Karpas-422 (cell line): ENCODE measurements around the gene CTBP1. TPM values are rescaled to one million over a fixed set of nuclear protein-coding genes. Genes with fewer than 3 reads are reported as not detected.

Experiments
- DNase-seq: peaks from one replicate; pipeline ENCODE4 v3.0.0-alpha.2; 2015
- H2AFZ ChIP-seq: fragments of 200-600 bp; sonication (generic); 2 replicates; pipeline ENCODE4 v1.6.1; 2014; ENCODE audit warnings: antibody characterized with exemption, low read length, mixed read lengths
- H3K27ac ChIP-seq: fragments of 200-600 bp; sonication (generic); 2 replicates; pipeline ENCODE4 v1.5.1; 2014; ENCODE audit warnings: mild to moderate bottlenecking, low read length, moderate library complexity
- H3K27me3 ChIP-seq: fragments of 200-600 bp; sonication (generic); 2 replicates; pipeline ENCODE4 v1.6.1; 2014; ENCODE audit warnings: low read length, mixed read lengths
- H3K36me3 ChIP-seq: fragments of 200-600 bp; sonication (generic); 2 replicates; pipeline ENCODE4 v1.6.1; 2014; ENCODE audit warnings: low read length, mixed read lengths; ENCODE audit not compliant: insufficient read depth
- H3K4me1 ChIP-seq: fragments of 200-600 bp; sonication (generic); 2 replicates; pipeline ENCODE4 v1.6.1; 2014; ENCODE audit warnings: mild to moderate bottlenecking, low read length, mixed read lengths
- H3K4me2 ChIP-seq: fragments of 200-600 bp; sonication (generic); 2 replicates; pipeline ENCODE4 v1.6.1; 2014; ENCODE audit warnings: low read length, low read depth, mild to moderate bottlenecking; ENCODE audit not compliant: poor library complexity, severe bottlenecking
- H3K4me3 ChIP-seq: fragments of 200-600 bp; sonication (generic); 2 replicates; pipeline ENCODE4 v1.5.1; 2014; ENCODE audit warnings: mild to moderate bottlenecking, antibody characterized with exemption, low read length, mixed read lengths
- H3K79me2 ChIP-seq: fragments of 200-600 bp; sonication (generic); 2 replicates; pipeline ENCODE4 v1.6.1; 2014; ENCODE audit warnings: mild to moderate bottlenecking, low read length, mixed read lengths
- H3K9ac ChIP-seq: fragments of 200-600 bp; sonication (generic); 2 replicates; pipeline ENCODE4 v1.6.0; 2014; ENCODE audit warnings: low read length
- H3K9me2 ChIP-seq: fragments of 200-600 bp; sonication (generic), shearing (Covaris generic); replicated peaks from 2 replicates; pipeline ENCODE4 v1.6.0; 2014; ENCODE audit warnings: mild to moderate bottlenecking, low read length, moderate library complexity; ENCODE audit not compliant: insufficient read depth
- H3K9me3 ChIP-seq: fragments of 300-700, 200-600 bp; sonication (generic); 2 replicates; pipeline ENCODE4 v1.6.1; 2014; ENCODE audit warnings: low read length, mixed read lengths
- H4K20me1 ChIP-seq: fragments of 200-600 bp; sonication (generic); 2 replicates; pipeline ENCODE4 v1.6.1; 2014; ENCODE audit warnings: mild to moderate bottlenecking, antibody characterized with exemption, low read length, low read depth; ENCODE audit not compliant: insufficient read depth
- total RNA-seq: library from RNA; depleted of rRNA; stranded (reverse); fragments of >200 nt; shearing (Covaris generic); gene quantifications from 2 replicates; pipeline ENCODE4 v1.2.3, GENCODE V29; 2014; ENCODE audit warnings: low replicate concordance

The CTBP1 gene
- total RNA-seq, 1 experiment from 2014 or later: 86.9 TPM

DNA sequence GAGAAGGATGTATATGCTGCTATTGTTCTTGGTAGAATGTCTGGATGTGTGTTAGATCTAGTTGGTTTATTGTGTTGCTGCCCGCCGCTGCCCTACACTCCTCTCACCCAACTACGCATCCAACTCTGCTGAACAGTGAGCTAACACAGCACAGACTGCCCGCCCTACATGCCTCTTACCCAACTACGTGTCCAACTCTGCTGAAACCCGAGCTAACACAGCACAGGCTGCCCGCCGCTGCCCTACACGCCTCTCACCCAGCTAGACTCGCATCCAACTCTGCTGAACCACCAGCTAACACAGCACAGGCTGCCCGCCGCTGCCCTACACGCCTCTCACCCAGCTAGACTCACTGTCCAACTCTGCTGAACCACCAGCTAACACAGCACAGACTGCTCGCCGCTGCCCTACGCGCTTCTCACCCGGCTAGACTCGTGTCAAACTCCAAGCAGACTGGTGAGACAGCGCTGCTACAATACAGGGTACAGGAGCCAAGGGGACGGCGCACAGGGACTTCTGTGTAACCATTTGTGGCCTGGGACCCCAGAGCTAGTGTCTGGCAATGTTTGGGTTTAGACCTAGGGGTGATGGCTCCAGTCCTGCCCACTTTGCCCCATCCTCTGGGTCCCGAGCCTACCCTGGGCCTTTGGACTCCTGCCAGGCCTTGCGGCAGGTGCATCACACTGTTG, 11.6 kb upstream of the CTBP1 start:
- H4K20me1 ChIP-seq: no peaks in the 10 kb centered on the region
- no peaks in the 10 kb centered on the region for H3K9me2 ChIP-seq
- no peak overlapping the region for H3K4me2 ChIP-seq
- no peaks in the 10 kb centered on the region for H3K36me3 ChIP-seq
- no peak overlapping the region for H3K27ac ChIP-seq
- no peaks in the 10 kb centered on the region for H3K4me1 ChIP-seq
- DNase-seq: no peak
- no peak overlapping the region for H3K9ac ChIP-seq
- no peak overlapping the region for H3K4me3 ChIP-seq
- no peaks in the 10 kb centered on the region for H3K27me3 ChIP-seq
- H3K9me3 ChIP-seq: no peaks in the 10 kb centered on the region
- H3K79me2 ChIP-seq: no peaks in the 10 kb centered on the region
- H2AFZ ChIP-seq: no peak overlapping the region

DNA sequence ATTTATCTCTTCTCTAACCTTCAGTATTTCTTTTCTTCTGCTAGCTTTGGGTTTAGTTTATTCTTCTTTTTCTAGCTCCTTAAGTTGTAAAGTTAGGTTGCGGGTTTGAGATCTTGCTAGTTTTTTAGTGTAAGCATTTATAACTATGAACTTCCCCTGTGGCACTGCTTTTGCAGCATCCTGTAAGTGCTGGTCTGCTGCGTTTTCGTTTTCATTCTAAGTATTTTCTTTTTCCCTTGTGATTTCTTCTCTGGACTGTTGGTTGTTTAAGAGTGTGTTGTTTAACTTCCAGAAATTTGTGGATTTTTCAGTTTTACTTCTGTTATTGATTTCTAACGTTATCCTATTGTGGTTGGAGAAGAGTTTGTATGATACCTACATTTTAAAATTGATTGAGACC, 11.0 kb upstream of the CTBP1 start:
- no peak overlapping the region for H3K4me3 ChIP-seq
- H3K4me2 ChIP-seq: no peak overlapping the region

DNA sequence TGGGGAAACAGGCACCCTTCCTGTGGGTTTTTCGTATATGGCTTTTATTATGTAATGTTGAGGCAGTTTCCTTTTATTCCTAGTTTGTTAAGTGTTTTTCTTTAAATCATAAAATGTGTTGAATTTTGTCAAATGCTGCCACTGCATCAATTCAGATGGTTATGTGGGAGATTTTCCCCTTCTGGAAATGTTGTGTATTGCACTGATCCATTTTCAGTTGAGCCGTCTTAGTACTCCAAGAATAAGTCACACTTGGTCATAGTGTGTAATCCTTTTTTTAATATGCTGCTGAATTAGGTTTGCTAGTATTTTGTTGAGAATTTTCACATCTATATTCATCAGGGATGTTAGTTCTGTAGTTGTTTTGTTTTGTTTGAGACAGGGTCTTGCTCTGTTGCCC, 9.5 kb upstream of the CTBP1 start:
- no peaks in the 10 kb centered on the region for H3K9me3 ChIP-seq
- no peak overlapping the region for H3K9ac ChIP-seq
- DNase-seq: no peak
- H4K20me1 ChIP-seq: no peaks in the 10 kb centered on the region
- H3K4me3 ChIP-seq: no peak overlapping the region
- no peak overlapping the region for H3K4me2 ChIP-seq
- H3K9me2 ChIP-seq: no peaks in the 10 kb centered on the region
- H3K27ac ChIP-seq: no peak overlapping the region
- H3K27me3 ChIP-seq: no peaks in the 10 kb centered on the region; the same call in 1 of the 2 replicates
- no peaks in the 10 kb centered on the region for H3K36me3 ChIP-seq
- H3K79me2 ChIP-seq: no peaks in the 10 kb centered on the region
- H3K4me1 ChIP-seq: no peaks in the 10 kb centered on the region
- no peak overlapping the region for H2AFZ ChIP-seq

More for the DNA sequence above, 11.0 kb upstream of the CTBP1 start:
- Histone ChIP-seq H4K20me1 (no peaks in the 10 kb centered on the region), H3K27ac (no peak overlapping the region), H3K9ac (no peak overlapping the region), H3K36me3 (no peaks in the 10 kb centered on the region), H3K9me3 (no peaks in the 10 kb centered on the region), H3K79me2 (no peaks in the 10 kb centered on the region), H2AFZ (no peak overlapping the region), H3K9me2 (no peaks in the 10 kb centered on the region), H3K4me1 (no peaks in the 10 kb centered on the region), H3K27me3 (no peaks in the 10 kb centered on the region; the same call in 1 of the 2 replicates)
- no peak for DNase-seq

DNA sequence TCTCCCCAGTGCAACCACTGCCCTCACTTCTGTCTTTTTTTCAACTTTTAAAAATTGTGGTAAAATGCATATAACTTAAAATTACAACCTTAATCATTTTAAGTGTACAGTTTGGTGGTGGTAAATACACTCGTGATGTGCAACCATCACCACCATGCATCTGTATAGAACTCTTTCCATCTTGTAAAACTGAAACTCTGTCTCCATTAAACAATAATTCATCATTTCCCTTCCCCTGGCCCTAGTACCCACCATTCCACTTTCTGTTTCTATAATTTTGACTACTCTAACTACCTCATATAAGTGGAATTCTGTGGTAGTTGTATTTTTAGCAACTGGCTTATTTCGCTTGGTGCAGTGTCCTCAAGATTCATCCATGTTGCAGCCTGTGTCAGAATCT, 6.8 kb upstream of the CTBP1 start:
- no peak overlapping the region for H3K27ac ChIP-seq

DNA sequence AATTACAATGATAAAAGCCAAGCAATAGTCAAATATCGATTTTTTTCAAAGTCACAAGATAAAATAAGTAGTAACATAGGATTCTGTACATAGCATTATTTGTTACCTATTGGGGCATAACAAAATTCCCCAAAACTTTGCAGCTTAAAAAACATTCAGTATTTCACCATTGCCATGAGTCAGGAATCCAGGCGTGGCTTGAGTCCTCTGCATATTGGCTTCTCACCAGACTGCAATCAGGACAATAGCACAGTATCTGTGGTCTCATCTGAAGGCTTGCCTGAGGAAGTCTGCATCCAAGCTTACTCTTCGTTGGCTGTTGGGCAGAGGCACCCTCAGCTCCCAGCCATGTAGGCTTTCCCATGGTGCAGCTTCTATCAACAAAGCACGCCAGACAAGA, 6.2 kb upstream of the CTBP1 start:
- Histone ChIP-seq H3K27ac (no peak overlapping the region), H3K4me3 (no peak overlapping the region), H3K4me2 (no peak overlapping the region), H3K9ac (no peak overlapping the region), H4K20me1 (no peaks in the 10 kb centered on the region), H3K9me2 (no peaks in the 10 kb centered on the region), H3K27me3 (no peaks in the 10 kb centered on the region; the same call in 1 of the 2 replicates), H2AFZ (no peak overlapping the region), H3K36me3 (no peaks in the 10 kb centered on the region; the same call in 1 of the 2 replicates), H3K9me3 (no peaks in the 10 kb centered on the region), H3K79me2 (no peaks in the 10 kb centered on the region; the same call in 1 of the 2 replicates), H3K4me1 (peaks cover 2% of the 10 kb centered on the region)
- no peak for DNase-seq

More for the DNA sequence above, 6.8 kb upstream of the CTBP1 start:
- no peak overlapping the region for H3K9ac ChIP-seq
- H3K9me2 ChIP-seq: no peaks in the 10 kb centered on the region
- no peaks in the 10 kb centered on the region; the same call in 1 of the 2 replicates for H3K36me3 ChIP-seq
- no peaks in the 10 kb centered on the region for H3K9me3 ChIP-seq
- no peak overlapping the region for H2AFZ ChIP-seq
- no peaks in the 10 kb centered on the region for H4K20me1 ChIP-seq
- no peaks in the 10 kb centered on the region; the same call in 1 of the 2 replicates for H3K79me2 ChIP-seq
- no peaks in the 10 kb centered on the region for H3K4me1 ChIP-seq
- H3K4me3 ChIP-seq: no peak overlapping the region
- DNase-seq: no peak
- H3K27me3 ChIP-seq: no peaks in the 10 kb centered on the region; the same call in 1 of the 2 replicates
- no peak overlapping the region for H3K4me2 ChIP-seq

DNA sequence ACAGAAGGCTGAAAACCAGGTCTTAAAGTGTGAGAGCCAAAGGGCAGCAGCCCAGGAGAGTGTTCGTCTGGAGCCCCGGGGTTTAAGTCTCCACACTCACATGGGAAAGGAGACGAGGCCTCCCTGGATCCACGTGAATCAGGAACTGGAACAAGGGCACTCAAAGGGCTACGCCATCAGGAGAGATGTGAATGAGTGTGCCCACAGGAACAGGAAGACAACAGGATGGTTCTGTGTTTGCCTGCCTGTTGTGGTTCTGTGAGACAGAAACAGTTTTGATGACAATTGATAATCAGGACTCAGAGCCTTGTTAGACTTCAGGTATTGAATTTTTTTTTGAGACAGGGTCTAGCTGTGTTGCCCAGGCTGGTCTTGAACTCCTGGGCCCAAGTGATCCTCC, 4.9 kb upstream of the CTBP1 start:
- Histone ChIP-seq H2AFZ (no peak overlapping the region), H4K20me1 (no peaks in the 10 kb centered on the region), H3K9me2 (no peaks in the 10 kb centered on the region), H3K9ac (no peak overlapping the region), H3K27me3 (no peaks in the 10 kb centered on the region; the same call in 1 of the 2 replicates), H3K79me2 (no peaks in the 10 kb centered on the region; the same call in 1 of the 2 replicates), H3K4me3 (no peak overlapping the region), H3K27ac (no peak overlapping the region), H3K4me1 (peaks cover 8% of the 10 kb centered on the region), H3K36me3 (no peaks in the 10 kb centered on the region; the same call in 1 of the 2 replicates), H3K9me3 (no peaks in the 10 kb centered on the region), H3K4me2 (no peak overlapping the region)
- no peak for DNase-seq

DNA sequence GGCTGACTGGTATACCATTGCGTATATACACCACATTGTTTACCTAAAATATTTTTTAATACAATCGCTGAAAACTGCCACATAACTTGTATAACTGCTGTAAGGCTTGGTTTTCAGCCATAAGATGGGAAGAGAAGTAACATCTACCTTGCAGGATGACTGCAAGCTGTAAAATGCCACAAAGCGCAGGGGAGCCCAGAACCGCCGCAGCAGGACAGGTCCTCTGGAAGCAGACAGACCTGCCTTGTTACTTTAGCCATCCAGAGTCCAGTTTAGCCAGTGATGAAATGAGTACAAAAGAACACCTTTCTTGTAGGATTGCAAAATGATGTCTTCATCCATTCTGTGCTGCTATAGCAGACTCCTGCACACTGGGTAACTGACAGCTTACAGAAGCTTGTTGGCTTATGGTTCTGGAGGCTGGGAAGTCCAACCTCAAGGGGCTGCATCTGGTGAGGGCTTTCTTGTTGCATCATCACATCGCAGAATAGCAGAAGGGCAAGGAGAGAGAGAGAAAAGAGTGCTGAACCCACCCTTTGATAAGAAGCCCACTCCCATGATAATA, 4.1 kb upstream of the CTBP1 start:
- no peak for DNase-seq
- Histone ChIP-seq H3K27ac (no peak overlapping the region), H3K9me2 (no peaks in the 10 kb centered on the region), H4K20me1 (no peaks in the 10 kb centered on the region), H3K9me3 (no peaks in the 10 kb centered on the region), H3K4me1 (peaks cover 8% of the 10 kb centered on the region), H3K79me2 (no peaks in the 10 kb centered on the region; the same call in 1 of the 2 replicates), H2AFZ (no peak overlapping the region), H3K9ac (no peak overlapping the region), H3K27me3 (no peaks in the 10 kb centered on the region; the same call in 1 of the 2 replicates), H3K4me3 (no peak overlapping the region), H3K4me2 (no peak overlapping the region), H3K36me3 (no peaks in the 10 kb centered on the region; the same call in 1 of the 2 replicates)

DNA sequence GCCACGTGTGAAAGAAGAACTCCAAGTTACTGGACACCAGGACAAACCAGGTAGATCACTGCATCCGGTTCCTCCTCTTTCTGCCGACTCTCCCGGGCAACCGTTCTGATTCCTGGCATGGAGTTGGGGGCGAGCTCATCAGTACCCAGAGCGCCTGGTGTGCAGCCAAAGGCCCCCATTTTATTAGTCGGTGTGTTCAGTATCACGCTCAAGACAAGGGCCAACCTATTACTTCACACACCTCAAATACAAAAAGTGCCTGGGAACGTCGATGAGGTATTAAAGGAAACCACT, 2.8 kb upstream of the CTBP1 start:
- no peak for DNase-seq
- H3K9me3 ChIP-seq: no peaks in the 10 kb centered on the region
- peaks cover 16% of the 10 kb centered on the region for H3K4me1 ChIP-seq
- peaks cover 13% of the 10 kb centered on the region for H3K79me2 ChIP-seq
- H3K4me3 ChIP-seq: no peak overlapping the region
- H3K4me2 ChIP-seq: no peak overlapping the region
- H3K9me2 ChIP-seq: no peaks in the 10 kb centered on the region
- no peak overlapping the region for H3K9ac ChIP-seq
- H3K27me3 ChIP-seq: no peaks in the 10 kb centered on the region; the same call in 1 of the 2 replicates
- no peak overlapping the region for H2AFZ ChIP-seq
- peaks cover 8% of the 10 kb centered on the region for H4K20me1 ChIP-seq
- no peak overlapping the region for H3K27ac ChIP-seq
- H3K36me3 ChIP-seq: no peaks in the 10 kb centered on the region; the same call in 1 of the 2 replicates
